Mesangial cell (primary cell): ENCODE measurements around the gene AKAP17A. TPM values are rescaled to one million over a fixed set of nuclear protein-coding genes. Genes with fewer than 3 reads are reported as not detected.

Experiments used
- total RNA-seq: library from RNA; depleted of rRNA; stranded (reverse); fragments of >200 nt; gene quantifications from 2 replicates; pipeline ENCODE4 v1.2.3, GENCODE V29; 2015

The AKAP17A gene
- 22.0 and 27.5 TPM in 2 replicates for total RNA-seq

GRCh38 chrX:1591102-1591862, at the start of gene AKAP17A:
Gene AKAP17A (plus strand): TSS chrX:1591604. CDS start chrX:1593463, 1,859 bp downstream.

GRCh38 chrX:1614927-1615326, 23.5 kb downstream of the AKAP17A start, which contains the start of gene ASMT:
Gene ASMT (plus strand): TSS chrX:1615059. CDS start chrX:1615200, 141 bp downstream.

Other genes with a start within 250 kb of the AKAP17A start
- 345 and 472 TPM in 2 replicates for gene SLC25A6, start 199.5 kb upstream of the AKAP17A start, total RNA-seq
- gene ASMTL, start 138.7 kb upstream of the AKAP17A start, total RNA-seq, result 20.0 and 35.1 TPM in 2 replicates
- not detected in 2 replicates for gene P2RY8, start 54.4 kb upstream of the AKAP17A start, total RNA-seq
- gene ASMT, start 23.5 kb downstream of the AKAP17A start, total RNA-seq, result 0.25 TPM in 1 of 2 replicates, not detected in the other